Stimulated activated CD4-positive, alpha-beta T cell treated with anti-CD3 and anti-CD28 coated beads, Interleukin-1b, Interleukin-23, amount 100 ng/mL, for 4 hours (primary cell): ENCODE results near the gene LGI4.
"Not testable (repeated sequence)": the region's sequence is repeated elsewhere in the genome, so short reads cannot be mapped to it uniquely, and the experiment has no call there.

Experiments
- DNase-seq, 2 donors: peaks; one replicate each; pipeline ENCODE4 v3.0.0-alpha.2; 2020; ENCODE audit warnings: low read depth in 2 of 2

The LGI4 gene

GRCh38 chr19:35160629-35161433, 26.0 kb upstream of the LGI4 start:
- no peak for DNase-seq

- DNase-seq, result no peak
These were observed 24.7 kb upstream of the LGI4 start for GRCh38 chr19:35159606-35160005.

- no peak for DNase-seq
These were observed 22.6 kb upstream of the LGI4 start for GRCh38 chr19:35157431-35157830.

- no peak for DNase-seq
These were observed 21.8 kb upstream of the LGI4 start for GRCh38 chr19:35156673-35157014.

- DNase-seq, result no peak
These were observed 21.3 kb upstream of the LGI4 start for GRCh38 chr19:35155981-35156672.

GRCh38 chr19:35155441-35155840, 20.6 kb upstream of the LGI4 start:
- peak in 1 of 2 donors; percentile 30 for DNase-seq

GRCh38 chr19:35154525-35155406, 19.9 kb upstream of the LGI4 start, which contains the start of gene FXYD5:
FXYD5 (plus strand) TSS chr19:35154735; CDS start chr19:35155551, 816 bp downstream.
- peak; percentile 75 to 78 for DNase-seq

- peak; percentile 70 for DNase-seq
These were observed 19.1 kb upstream of the LGI4 start for GRCh38 chr19:35153701-35154524.

GRCh38 chr19:35153129-35153522, 18.3 kb upstream of the LGI4 start:
- not testable (repeated sequence) for DNase-seq

GRCh38 chr19:35151273-35152065, 16.6 kb upstream of the LGI4 start:
- DNase-seq, result no peak

- no peak for DNase-seq
These were observed 15.6 kb upstream of the LGI4 start for GRCh38 chr19:35150445-35150844.

- DNase-seq, result no peak
These were observed 14.6 kb upstream of the LGI4 start for GRCh38 chr19:35149463-35149862.

- no peak for DNase-seq
These were observed 12.0 kb upstream of the LGI4 start for GRCh38 chr19:35146746-35147459.

- DNase-seq, result no peak
These were observed 10.0 kb upstream of the LGI4 start for GRCh38 chr19:35144600-35145436.

GRCh38 chr19:35144259-35144599, 9.4 kb upstream of the LGI4 start:
- DNase-seq, result no peak

- DNase-seq, result no peak
These were observed 9.0 kb upstream of the LGI4 start for GRCh38 chr19:35143818-35144217.

- no peak for DNase-seq
These were observed 8.4 kb upstream of the LGI4 start, which contains the start of gene FXYD7 for GRCh38 chr19:35143231-35143715. FXYD7 (plus strand) TSS chr19:35143255; CDS start chr19:35143334, 79 bp downstream.

- DNase-seq, result peak; percentile 61 to 65
These were observed 7.9 kb upstream of the LGI4 start for GRCh38 chr19:35142606-35143230.
